ENCODE results near the gene AIRE.
"Not testable (repeated sequence)": the region's sequence is repeated elsewhere in the genome, so short reads cannot be mapped to it uniquely, and the experiment has no call there.

Gene AIRE

DNA sequence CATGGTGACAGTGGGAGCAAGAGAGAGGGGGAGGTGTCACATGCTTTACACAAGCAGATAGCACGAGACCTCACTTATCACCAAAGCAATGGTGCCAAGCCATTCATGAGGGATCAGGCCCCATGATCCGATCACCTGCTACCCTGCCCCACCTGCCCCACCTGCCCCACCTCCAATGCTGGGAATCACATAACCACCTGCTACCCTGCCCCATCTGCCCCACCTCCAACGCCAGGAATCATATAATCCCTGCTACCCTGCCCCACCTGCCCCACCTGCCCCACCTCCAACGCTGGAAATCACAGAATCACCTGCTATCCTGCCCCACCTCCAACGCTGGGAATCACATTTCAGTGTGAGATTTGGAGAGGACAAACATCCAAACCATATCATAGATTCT, 10.6 kb upstream of the AIRE start:
- H3K9me3 ChIP-seq = no peaks in the 10 kb centered on the region

DNA sequence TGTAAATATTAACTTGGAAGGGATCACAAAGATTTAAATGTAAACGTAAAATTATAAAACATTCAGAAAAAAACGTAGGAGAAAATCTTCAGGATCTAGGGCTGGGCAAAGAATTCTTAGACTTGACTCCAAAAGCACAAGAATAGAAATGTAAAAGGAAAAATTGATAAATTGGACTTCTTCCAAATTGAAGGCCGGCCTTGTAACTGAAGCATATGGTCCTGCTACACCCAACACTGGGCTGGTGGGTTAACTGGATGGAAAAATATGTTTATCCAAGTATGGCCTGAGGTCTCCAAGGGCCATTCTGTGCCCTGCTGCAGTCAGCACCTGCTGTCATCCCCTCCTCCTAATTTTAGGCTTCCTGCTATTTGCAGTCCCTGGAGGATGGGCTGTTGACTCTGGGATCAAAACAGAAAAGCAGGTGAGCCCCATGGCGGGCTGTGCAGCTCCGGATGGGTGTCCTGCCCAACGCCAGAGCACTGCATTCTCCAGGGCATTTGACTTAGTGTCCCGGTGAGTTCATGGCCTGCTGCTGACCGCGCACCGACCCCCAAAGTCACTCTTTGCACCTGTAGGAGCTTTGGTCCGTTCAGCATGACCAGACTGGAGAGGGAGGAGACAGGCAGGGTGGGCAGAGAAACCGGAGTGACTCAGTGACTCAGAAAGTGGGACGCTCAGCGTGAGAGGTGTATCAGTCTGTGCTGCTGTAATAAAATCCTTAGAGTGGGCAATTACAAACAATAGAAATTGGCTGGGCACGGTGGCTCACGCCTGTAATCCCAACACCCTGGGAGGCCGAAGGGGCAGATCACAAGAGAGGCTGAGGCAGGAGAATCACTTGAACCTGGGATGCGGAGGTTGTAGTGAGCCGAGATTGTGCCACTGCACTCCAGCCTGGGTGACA, 6.1 kb upstream of the AIRE start:
- no peaks in the 10 kb centered on the region for H3K9me3 ChIP-seq
- no peaks in the 10 kb centered on the region for H3K4me1 ChIP-seq (ENCODE audit: control insufficient read depth in 1 of 2, insufficient read depth in 1 of 2, low read depth in 1 of 2, low read length in 1 of 2)
- H3K27me3 ChIP-seq = peaks cover 14% of the 10 kb centered on the region
- H3K36me3 ChIP-seq = no peaks in the 10 kb centered on the region
- no peak overlapping the region for H3K4me3 ChIP-seq (ENCODE audit: low read depth in 1 of 2, low read length in 1 of 2)
- TF ChIP-seq CTCF (IDR thresholded peaks at IDR 0.05) = no peak
- no peak overlapping the region for H3K27ac ChIP-seq

More for the DNA sequence above, 10.6 kb upstream of the AIRE start:
- Histone ChIP-seq H3K27ac (no peak overlapping the region), H3K27me3 (no peaks in the 10 kb centered on the region), H3K36me3 (no peaks in the 10 kb centered on the region), H3K4me3 (ENCODE audit: low read depth in 1 of 2, low read length in 1 of 2) (no peak overlapping the region), H3K4me1 (ENCODE audit: control insufficient read depth in 1 of 2, insufficient read depth in 1 of 2, low read depth in 1 of 2, low read length in 1 of 2) (no peaks in the 10 kb centered on the region)
- no peak for TF ChIP-seq CTCF (IDR thresholded peaks at IDR 0.05)

- no peak overlapping the region for H3K4me3 ChIP-seq (ENCODE audit: low read depth in 1 of 2, low read length in 1 of 2)
- TF ChIP-seq CTCF (IDR thresholded peaks at IDR 0.05) = no peak
- no peaks in the 10 kb centered on the region for H3K4me1 ChIP-seq (ENCODE audit: control insufficient read depth in 1 of 2, insufficient read depth in 1 of 2, low read depth in 1 of 2, low read length in 1 of 2)
- no peaks in the 10 kb centered on the region for H3K9me3 ChIP-seq
- H3K27me3 ChIP-seq = peaks cover 36% of the 10 kb centered on the region
- no peaks in the 10 kb centered on the region for H3K36me3 ChIP-seq
- no peak overlapping the region for H3K27ac ChIP-seq
Measured at GRCh38 chr21:44281801-44282200, 3.9 kb upstream of the AIRE start.

DNA sequence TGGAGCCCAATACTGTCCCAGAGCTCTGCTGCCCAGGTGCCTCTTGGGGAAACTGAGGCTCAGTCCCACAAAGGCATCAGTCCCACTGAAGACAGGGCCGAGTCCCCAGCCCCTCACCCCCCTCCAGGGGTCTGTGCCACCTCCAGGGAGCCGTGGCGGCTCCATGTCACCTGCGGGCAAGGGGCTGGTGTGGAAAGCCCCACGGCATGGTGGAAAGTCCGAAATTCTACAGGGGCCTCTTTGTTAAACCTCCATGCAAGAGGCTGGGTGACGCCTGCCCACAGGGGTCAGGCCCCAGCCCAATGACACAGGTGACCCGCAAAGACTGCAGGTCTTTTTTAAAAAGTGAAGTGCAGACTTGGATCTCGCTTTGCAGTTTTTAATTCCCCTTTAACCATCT, 3.3 kb upstream of the AIRE start:
- TF ChIP-seq CTCF (IDR thresholded peaks at IDR 0.05) = no peak
- H3K9me3 ChIP-seq = no peaks in the 10 kb centered on the region
- H3K4me3 ChIP-seq (ENCODE audit: low read depth in 1 of 2, low read length in 1 of 2) = no peak overlapping the region
- H3K36me3 ChIP-seq = no peaks in the 10 kb centered on the region
- no peak overlapping the region for H3K27ac ChIP-seq
- no peaks in the 10 kb centered on the region for H3K4me1 ChIP-seq (ENCODE audit: control insufficient read depth in 1 of 2, insufficient read depth in 1 of 2, low read depth in 1 of 2, low read length in 1 of 2)
- peaks cover 42% of the 10 kb centered on the region for H3K27me3 ChIP-seq

GRCh38 chr21:44283211-44283785, 2.4 kb upstream of the AIRE start:
- peaks cover 43% of the 10 kb centered on the region for H3K27me3 ChIP-seq
- not testable (repeated sequence) for H3K36me3 ChIP-seq; H3K27ac ChIP-seq; H3K4me1 ChIP-seq (ENCODE audit: control insufficient read depth in 1 of 2, insufficient read depth in 1 of 2, low read depth in 1 of 2, low read length in 1 of 2); H3K4me3 ChIP-seq (ENCODE audit: low read depth in 1 of 2, low read length in 1 of 2); H3K9me3 ChIP-seq

- TF ChIP-seq CTCF (IDR thresholded peaks at IDR 0.05) = no peak
- H3K27ac ChIP-seq = no peak overlapping the region
- H3K4me1 ChIP-seq (ENCODE audit: control insufficient read depth in 1 of 2, insufficient read depth in 1 of 2, low read depth in 1 of 2, low read length in 1 of 2) = no peaks in the 10 kb centered on the region
- H3K27me3 ChIP-seq = peaks cover 43% of the 10 kb centered on the region
- H3K9me3 ChIP-seq = no peaks in the 10 kb centered on the region
- no peak overlapping the region for H3K4me3 ChIP-seq (ENCODE audit: low read depth in 1 of 2, low read length in 1 of 2)
- H3K36me3 ChIP-seq = no peaks in the 10 kb centered on the region
Measured at GRCh38 chr21:44283948-44284347, 1.7 kb upstream of the AIRE start.
